GM20000 (cell line): Measurements from ENCODE around the gene IPPK.

Source experiments
- DNase-seq: peaks from one replicate; pipeline ENCODE4 v3.0.0; 2012; ENCODE audit warnings: low spot score
- CTCF ChIP-seq: IDR thresholded peaks from 2 replicates; pipeline ENCODE4 v1.5.1; 2012; ENCODE audit warnings: mild to moderate bottlenecking, control low read depth; ENCODE audit errors: extremely low read depth, missing control alignments

Gene IPPK

GRCh38 chr9:92613268-92614122 is 56.4 kb downstream of the IPPK start:
- no peak for TF ChIP-seq CTCF
- no peak for DNase-seq

- DNase-seq = no peak
- TF ChIP-seq CTCF = no peak
These were observed 57.1 kb downstream of the IPPK start for GRCh38 chr9:92612816-92613215.

- no peak for DNase-seq
- TF ChIP-seq CTCF = no peak
These were observed 57.6 kb downstream of the IPPK start for GRCh38 chr9:92612292-92612691.

- DNase-seq = no peak
- no peak for TF ChIP-seq CTCF
These were observed 58.2 kb downstream of the IPPK start for GRCh38 chr9:92611621-92612285.

- DNase-seq = no peak
- TF ChIP-seq CTCF = no peak
These were observed 59.2 kb downstream of the IPPK start for GRCh38 chr9:92610470-92611420.

GRCh38 chr9:92608909-92609445 is 61.0 kb downstream of the IPPK start:
- DNase-seq = no peak
- TF ChIP-seq CTCF = no peak
